H1 (cell line): ENCODE measurements around the gene NDUFA13. TPM values are rescaled to one million over a fixed set of nuclear protein-coding genes. Genes with fewer than 3 reads are reported as not detected.
A peak's percentile ranks its signal among the peaks of the same experiment; 100 is the strongest.

Experiments
- CTCF ChIA-PET: fragments of 300-600 bp; sonication (Branson Sonifier 250); formaldehyde crosslinking; loops from one replicate; lab custom pipeline; 2021; ENCODE audit not compliant: partially characterized antibody; lab: Charles Lee
- POLR2A ChIA-PET: fragments of 300-600 bp; sonication (Branson Sonifier 250); formaldehyde crosslinking; loops from one replicate; lab custom pipeline; 2021; ENCODE audit warnings: inconsistent platforms; ENCODE audit not compliant: partially characterized antibody; lab: Charles Lee
- DNase-seq, 2 experiments: peaks; one replicate each; pipeline versions ENCODE4 v3.0.0 to v3.0.0-alpha.2; 2010 to 2022; ENCODE audit warnings: low spot score in 2 of 2, low read depth in 1 of 2, mixed read lengths in 1 of 2
- FAIRE-seq: peaks from 2 replicates; lab custom pipeline; 2011; peaks lifted over from hg19 to GRCh38; lab: Jason Lieb, UNC
- H2AFZ ChIP-seq: 2 replicates; pipeline ENCODE4 v1.8.1; 2012; ENCODE audit warnings: low read length, inconsistent platforms
- H2AK5ac ChIP-seq: 2 replicates; pipeline ENCODE4 v1.6.1; 2013; ENCODE audit warnings: low read depth, low read length
- H2BK120ac ChIP-seq: replicated peaks from 2 replicates; pipeline ENCODE3; 2013; ENCODE audit warnings: low read depth, low read length, inconsistent platforms
- H2BK12ac ChIP-seq: 2 replicates; pipeline ENCODE4 v1.6.1; 2013; ENCODE audit warnings: low read depth, low read length
- H2BK15ac ChIP-seq: 2 replicates; pipeline ENCODE4 v1.6.1; 2013; ENCODE audit warnings: low read length
- H2BK20ac ChIP-seq: 2 replicates; pipeline ENCODE4 v1.6.1; 2013; ENCODE audit warnings: low read length
- H2BK5ac ChIP-seq: 2 replicates; pipeline ENCODE4 v1.6.1; 2013; ENCODE audit warnings: low read depth, low read length
- H3K14ac ChIP-seq: 2 replicates; pipeline ENCODE4 v1.6.1; 2013; ENCODE audit warnings: inconsistent platforms; ENCODE audit not compliant: insufficient read length
- H3K18ac ChIP-seq: 2 replicates; pipeline ENCODE4 v1.6.1; 2013; ENCODE audit warnings: low read length; ENCODE audit errors: extremely low read depth
- H3K23ac ChIP-seq: 2 replicates; pipeline ENCODE4 v1.6.1; 2013; ENCODE audit warnings: inconsistent platforms; ENCODE audit not compliant: insufficient read length
- H3K23me2 ChIP-seq: 2 replicates; pipeline ENCODE4 v1.6.1; 2013; ENCODE audit warnings: low read depth, low read length
- H3K27ac ChIP-seq: 2 replicates; pipeline ENCODE4 v1.6.1; 2011; ENCODE audit warnings: low read depth, low read length, inconsistent platforms
- H3K27me3 ChIP-seq, 4 experiments: replicated peaks in 1 of 4; 1 replicate in 1 of 4; 2 replicates in 3 of 4; pipeline versions ENCODE4 v1.6.1 to v1.8.1; 2011 to 2013; ENCODE audit warnings: low read length in 3 of 4, mild to moderate bottlenecking in 3 of 4, inconsistent platforms in 2 of 4, mixed read lengths in 2 of 4, moderate library complexity in 1 of 4; ENCODE audit not compliant: control insufficient read depth in 3 of 4, insufficient read depth in 3 of 4; ENCODE audit errors: extremely low read depth in 1 of 4
- H3K36me3 ChIP-seq, 4 experiments: 2 replicates each; pipeline versions ENCODE4 v1.6.1 to v1.8.1; 2011 to 2013; ENCODE audit warnings: mild to moderate bottlenecking in 4 of 4, low read length in 3 of 4, moderate library complexity in 2 of 4, control low read depth in 1 of 4, inconsistent platforms in 1 of 4; ENCODE audit not compliant: insufficient read depth in 4 of 4, control insufficient read depth in 2 of 4
- H3K4ac ChIP-seq: replicated peaks from 2 replicates; pipeline ENCODE3; 2013; ENCODE audit warnings: low read length, low read depth, mixed read lengths, inconsistent platforms; ENCODE audit not compliant: insufficient read length
- H3K4me1 ChIP-seq, 4 experiments: replicated peaks in 1 of 4; 1 replicate in 1 of 4; 2 replicates in 3 of 4; pipeline versions ENCODE4 v1.6.1 to v1.8.1; 2011 to 2013; ENCODE audit warnings: low read length in 3 of 4, inconsistent platforms in 2 of 4, mixed read lengths in 1 of 4; ENCODE audit not compliant: insufficient read depth in 4 of 4, control insufficient read depth in 3 of 4
- H3K4me2 ChIP-seq, 2 experiments: 2 replicates each; pipeline versions ENCODE4 v1.6.1 to v1.8.1; 2011 to 2013; ENCODE audit warnings: low read depth in 2 of 2, low read length in 2 of 2, control low read depth in 1 of 2, inconsistent platforms in 1 of 2, mild to moderate bottlenecking in 1 of 2; ENCODE audit not compliant: insufficient read depth in 1 of 2
- H3K4me3 ChIP-seq, 4 experiments: fragments of 200-600, 300-600 bp in 1 of 4; sonication (generic), shearing (Covaris generic), sonication (Bioruptor Twin) in 1 of 4; 2 replicates each; pipeline versions ENCODE4 v1.5.1 to v1.8.1; 2011 to 2016; ENCODE audit warnings: low read length in 4 of 4, low read depth in 3 of 4, control low read depth in 2 of 4, inconsistent platforms in 2 of 4, mild to moderate bottlenecking in 2 of 4, mixed read lengths in 1 of 4, moderate library complexity in 1 of 4; ENCODE audit not compliant: insufficient read depth in 2 of 4; ENCODE audit errors: extremely low read depth in 1 of 4
- H3K56ac ChIP-seq: replicated peaks from 2 replicates; pipeline ENCODE3; 2013; ENCODE audit warnings: low read depth, mild to moderate bottlenecking, mixed read lengths, low read length, inconsistent platforms; ENCODE audit not compliant: insufficient read length
- H3K79me1 ChIP-seq: 2 replicates; pipeline ENCODE4 v1.6.1; 2013; ENCODE audit warnings: low read depth, low read length, control low read depth
- H3K79me2 ChIP-seq, 2 experiments: 2 replicates each; pipeline versions ENCODE4 v1.6.1 to v1.8.1; 2012 to 2013; ENCODE audit warnings: low read length in 2 of 2, mild to moderate bottlenecking in 2 of 2, inconsistent platforms in 1 of 2; ENCODE audit not compliant: insufficient read depth in 2 of 2, control insufficient read depth in 1 of 2
- H3K9ac ChIP-seq, 4 experiments: replicated peaks in 1 of 4; 1 replicate in 1 of 4; 2 replicates in 3 of 4; pipeline versions ENCODE4 v1.6.1 to v1.8.1; 2011 to 2013; ENCODE audit warnings: low read depth in 3 of 4, low read length in 3 of 4, control low read depth in 2 of 4, mild to moderate bottlenecking in 2 of 4, moderate library complexity in 2 of 4, inconsistent platforms in 1 of 4; ENCODE audit errors: extremely low read depth in 1 of 4
- H3K9me3 ChIP-seq, 2 experiments: 2 replicates each; pipeline versions ENCODE4 v1.6.1 to v1.8.1; 2012 to 2013; ENCODE audit warnings: mild to moderate bottlenecking in 2 of 2, moderate library complexity in 2 of 2, control low read depth in 1 of 2, inconsistent platforms in 1 of 2, low read depth in 1 of 2, low read length in 1 of 2, mixed read lengths in 1 of 2; ENCODE audit not compliant: insufficient read depth in 2 of 2
- H4K20me1 ChIP-seq, 2 experiments: replicated peaks in 1 of 2; 2 replicates each; pipeline versions ENCODE3 to v1.8.1; 2011 to 2013; ENCODE audit warnings: inconsistent platforms in 2 of 2, low read length in 2 of 2, mild to moderate bottlenecking in 1 of 2; ENCODE audit not compliant: insufficient read depth in 2 of 2, control insufficient read depth in 1 of 2
- H4K5ac ChIP-seq: 2 replicates; pipeline ENCODE4 v1.6.1; 2013; ENCODE audit warnings: low read length, low read depth, mixed read lengths, inconsistent platforms; ENCODE audit not compliant: insufficient read length
- H4K8ac ChIP-seq: 2 replicates; pipeline ENCODE4 v1.8.0; 2013; ENCODE audit warnings: mild to moderate bottlenecking, moderate library complexity, low read length, inconsistent platforms; ENCODE audit not compliant: insufficient read depth; ENCODE audit errors: extremely low read depth
- H4K91ac ChIP-seq: replicated peaks from 2 replicates; pipeline ENCODE3; 2013; ENCODE audit warnings: low read length, mixed read lengths, inconsistent platforms; ENCODE audit not compliant: insufficient read length
- BRCA1 ChIP-seq: IDR thresholded peaks from 2 replicates; pipeline ENCODE4 v1.6.1; 2012; ENCODE audit warnings: low read depth, low read length, improper control_type of control experiment
- CTCF ChIP-seq, 3 experiments: IDR thresholded peaks; 1 replicate in 2 of 3; 2 replicates in 1 of 3; pipeline versions ENCODE4 v1.5.1 to v1.6.1; 2011; ENCODE audit warnings: low read length in 3 of 3, mild to moderate bottlenecking in 3 of 3, inconsistent platforms in 2 of 3, low read depth in 1 of 3, moderate library complexity in 1 of 3; ENCODE audit not compliant: insufficient read depth in 1 of 3; ENCODE audit errors: control extremely low read depth in 1 of 3
- KDM5A ChIP-seq: fragments of 200-600 bp; IDR thresholded peaks from 2 replicates; pipeline ENCODE4 v1.7.1; 2012; ENCODE audit warnings: mild to moderate bottlenecking, low read length, inconsistent platforms, mixed read lengths
- POLR2A ChIP-seq, 2 experiments: IDR thresholded peaks; 1 replicate in 1 of 2; 2 replicates in 1 of 2; pipeline ENCODE4 v1.6.1; 2011; ENCODE audit warnings: low read depth in 2 of 2, low read length in 2 of 2, mild to moderate bottlenecking in 2 of 2; ENCODE audit errors: control extremely low read depth in 1 of 2
- SIX5 ChIP-seq: IDR thresholded peaks from 2 replicates; pipeline ENCODE4 v1.6.1; 2011; ENCODE audit warnings: mild to moderate bottlenecking, low read depth, low read length
- SP1 ChIP-seq: IDR thresholded peaks from 2 replicates; pipeline ENCODE4 v1.6.1; 2011; ENCODE audit warnings: low read depth, low read length
- SP2 ChIP-seq: IDR thresholded peaks from 2 replicates; pipeline ENCODE4 v1.6.1; 2012; ENCODE audit warnings: mild to moderate bottlenecking, low read length, inconsistent platforms
- TCF12 ChIP-seq: IDR thresholded peaks from 2 replicates; pipeline ENCODE4 v1.6.1; 2011; ENCODE audit warnings: low read depth, mild to moderate bottlenecking, low read length
- WGBS, 2 experiments: shearing (Covaris generic) in 1 of 2; methylation state at CpG; one replicate each; pipeline versions ENCODE4 v1.1.6 to v1.1.7; 2013 to 2015; ENCODE audit warnings: low lambda C conversion rate in 2 of 2, mixed read lengths in 2 of 2, inconsistent platforms in 1 of 2, low coverage in 1 of 2, missing lambda C conversion rate in 1 of 2; ENCODE audit not compliant: insufficient replicate concordance in 2 of 2, insufficient coverage in 1 of 2, insufficient read length in 1 of 2; ENCODE audit errors: extremely low coverage in 1 of 2, missing lambda C conversion rate in 1 of 2; 5-methylcytosine and 5-hydroxymethylcytosine counted together
- polyA plus RNA-seq, 7 experiments: library from polyadenylated mRNA; depleted of rRNA in 3 of 7; stranded (reverse) in 5 of 7; unstranded in 2 of 7; fragments of >200 nt in 5 of 7; fragments of 200-250 nt in 2 of 7; gene quantifications; 1 replicate in 5 of 7; 2 replicates in 1 of 7; 4 replicates in 1 of 7; pipeline versions ENCODE4 v1.2.1 to v1.2.3, GENCODE V29; 2011 to 2013; ENCODE audit warnings: missing spikeins in 2 of 7, mixed read lengths in 2 of 7
- total RNA-seq: library from RNA; stranded (reverse); fragmentation: NEBNext Ultra II Directional; extraction: Animal tissue kit (Norgen Biotek cat#: 25700); gene quantifications from 2 replicates; pipeline ENCODE4 v1.2.1, GENCODE V29; 2021

Gene NDUFA13
- total and polyA plus RNA-seq, 2 of the 8 experiments (the other 6 are each of a cell fraction or from before 2014, with no cell fraction given): 413 to 1,105 TPM

- H2BK20ac ChIP-seq: no peak within 1 kb of the TSS
- ChIA-PET CTCF (interaction anchor here (0.7 to 3.2 kb wide), 8 partner anchors 15 to 599 kb away, joined by 3 to 10 read pairs (median 5); no protein-coding TSS in a partner anchor), POLR2A (interaction anchor here (0.6 to 6.7 kb wide), 20 partner anchors 8 to 1078 kb away, joined by 3 to 34 read pairs (median 4); partner anchors contain the start of genes CILP2, GATAD2A and YJEFN3)
Measured at GRCh38 chr19:19514881-19515641, 964 bp upstream of the NDUFA13 start, which contains the start of gene TSSK6. TSSK6 (minus strand) TSS chr19:19515548; CDS start chr19:19515427, 121 bp downstream.

More at GRCh38 chr19:19514881-19515641, 964 bp upstream of the NDUFA13 start, which contains the start of gene TSSK6:
- Histone ChIP-seq H3K36me3 (peaks cover 0 to 11% (median 8%) of the 10 kb centered on the region in 4 experiments; a peak in 6 of 8 replicates), H2AFZ (peak within 1 kb of the TSS; percentile 78; the same call in 1 of the 2 replicates), H3K79me2 (peaks cover 0 to 31% of the 10 kb centered on the region in 2 experiments; a peak in 2 of 4 replicates), H4K20me1 (peaks cover 0 to 3% of the 10 kb centered on the region in 2 experiments), H3K4me1 (peaks cover 0 to 2% (median 0%) of the 10 kb centered on the region in 4 experiments; a peak in 1 of 7 replicates), H2BK120ac (no peak within 1 kb of the TSS), H4K91ac (peak within 1 kb of the TSS; percentile 73), H3K9ac (peak within 1 kb of the TSS; percentile 66 to 82 (median 78)), H3K27ac (peak within 1 kb of the TSS; percentile 57; the same call in 1 of the 2 replicates), H3K23me2 (peaks cover 4% of the 10 kb centered on the region; the same call in 1 of the 2 replicates), H4K5ac (peak within 1 kb of the TSS; percentile 81), H2AK5ac (0 out of 2 replicates have a peak within 1 kb of the TSS, but pooled peaks have one; percentile 5), H3K9me3 (no peaks in the 10 kb centered on the region), H3K14ac (peak within 1 kb of the TSS; percentile 27), H3K18ac (peak within 1 kb of the TSS; percentile 93), H2BK12ac (peak within 1 kb of the TSS; percentile 75; the same call in 1 of the 2 replicates), H3K4ac (peak within 1 kb of the TSS; percentile 75), H3K56ac (peak within 1 kb of the TSS; percentile 73), H2BK15ac (0 out of 2 replicates have a peak within 1 kb of the TSS, but pooled peaks have one; percentile 81), H3K23ac (no peak within 1 kb of the TSS), H4K8ac (peak within 1 kb of the TSS; percentile 98)
- 94% methylated on average over 59 of the region's 74 CpGs; no CpG with 5 or more reads in 1 of the 2 experiments for WGBS, 2 experiments
- FAIRE-seq: no peak
- no peak for DNase-seq
- TF ChIP-seq BRCA1 (no peak), POLR2A (IDR thresholded peaks at IDR 0.05; ENCODE audit: control extremely low read depth in 1 of 2, low read depth in 2 of 2, low read length in 2 of 2) (no peak), CTCF (IDR thresholded peaks at IDR 0.05; ENCODE audit: control extremely low read depth in 1 of 3, insufficient read depth in 1 of 3, low read depth in 1 of 3, low read length in 3 of 3) (no peak), TCF12 (no peak), SP2 (no peak), SIX5 (no peak), KDM5A (no peak), SP1 (no peak)
- TF ChIP-seq, all 59 proteins: peak for 0
- Histone ChIP-seq H3K79me1 (peaks cover 7% of the 10 kb centered on the region), H2BK5ac (peak within 1 kb of the TSS; percentile 83), H3K4me2 (peak within 1 kb of the TSS; percentile 61 to 83), H3K4me3 (peak within 1 kb of the TSS; percentile 68 to 87 (median 85)), H3K27me3 (no peaks in the 10 kb centered on the region; a peak in 1 of 7 replicates)
